Muscle layer of duodenum (tissue), 2 donors: Measurements from ENCODE around the gene F9.
"Not testable (repeated sequence)": the region's sequence is repeated elsewhere in the genome, so short reads cannot be mapped to it uniquely, and the experiment has no call there.

Source experiments
- H3K27ac ChIP-seq: one replicate; pipeline ENCODE4 v1.7.0; 2013; ENCODE audit warnings: mild to moderate bottlenecking, low read length
- H3K27me3 ChIP-seq: one replicate; pipeline ENCODE4 v1.7.0; 2013; ENCODE audit warnings: low read depth, mild to moderate bottlenecking, control low read depth, low read length
- H3K36me3 ChIP-seq, 2 donors: one replicate each; pipeline ENCODE4 v1.7.0; 2013; ENCODE audit warnings: low read length in 2 of 2, control low read depth in 1 of 2, mild to moderate bottlenecking in 1 of 2; ENCODE audit not compliant: insufficient read depth in 2 of 2, control insufficient read depth in 1 of 2
- H3K4me1 ChIP-seq, 2 donors: one replicate each; pipeline ENCODE4 v1.7.0; 2013; ENCODE audit warnings: low read length in 2 of 2, mild to moderate bottlenecking in 2 of 2, control low read depth in 1 of 2, moderate library complexity in 1 of 2; ENCODE audit not compliant: insufficient read depth in 2 of 2, control insufficient read depth in 1 of 2
- H3K4me3 ChIP-seq, 2 donors: one replicate each; pipeline ENCODE4 v1.7.0; 2013; ENCODE audit warnings: low read length in 2 of 2, low read depth in 1 of 2, mild to moderate bottlenecking in 1 of 2
- H3K9me3 ChIP-seq, 2 donors: one replicate each; pipeline ENCODE4 v1.7.0; 2013; ENCODE audit warnings: low read length in 2 of 2, control low read depth in 1 of 2, mild to moderate bottlenecking in 1 of 2; ENCODE audit not compliant: control insufficient read depth in 1 of 2
- donor health status: healthy.

Gene F9

DNA sequence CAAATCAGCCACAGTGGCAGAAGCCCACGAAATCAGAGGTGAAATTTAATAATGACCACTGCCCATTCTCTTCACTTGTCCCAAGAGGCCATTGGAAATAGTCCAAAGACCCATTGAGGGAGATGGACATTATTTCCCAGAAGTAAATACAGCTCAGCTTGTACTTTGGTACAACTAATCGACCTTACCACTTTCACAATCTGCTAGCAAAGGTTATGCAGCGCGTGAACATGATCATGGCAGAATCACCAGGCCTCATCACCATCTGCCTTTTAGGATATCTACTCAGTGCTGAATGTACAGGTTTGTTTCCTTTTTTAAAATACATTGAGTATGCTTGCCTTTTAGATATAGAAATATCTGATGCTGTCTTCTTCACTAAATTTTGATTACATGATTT lies at the start of gene F9:
F9 (plus strand) TSS at position 190 of the 400 bp plus-strand sequence; CDS start at position 216, 26 bp downstream.
- H3K9me3 ChIP-seq, result no peaks in the 10 kb centered on the region
- no peak within 1 kb of the TSS for H3K4me3 ChIP-seq
- no peaks in the 10 kb centered on the region for H3K36me3 ChIP-seq
- no peaks in the 10 kb centered on the region for H3K27me3 ChIP-seq
- H3K27ac ChIP-seq, result no peak within 1 kb of the TSS
- H3K4me1 ChIP-seq, result no peaks in the 10 kb centered on the region

DNA sequence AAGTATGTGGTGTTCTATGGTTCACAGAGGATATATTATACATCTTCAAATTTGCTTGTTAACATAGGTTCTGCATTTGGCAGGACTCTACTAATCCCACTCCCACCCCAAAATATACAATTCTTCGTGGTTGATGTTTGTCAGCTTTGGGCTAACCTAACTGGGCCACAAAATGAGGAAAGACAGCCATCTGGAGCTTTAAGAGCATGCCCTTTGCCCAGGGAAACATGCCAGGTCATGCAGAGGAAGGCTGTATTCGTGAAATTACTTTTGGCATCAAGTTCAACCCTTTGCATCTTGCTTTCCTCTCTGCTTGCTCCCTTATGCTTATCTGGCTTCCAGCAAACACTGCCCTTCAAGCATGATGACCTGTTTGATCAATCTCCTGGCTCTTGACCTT lies 46.8 kb upstream of the F9 start:
- H3K27me3 ChIP-seq, result no peaks in the 10 kb centered on the region
- H3K4me3 ChIP-seq, result no peak overlapping the region

DNA sequence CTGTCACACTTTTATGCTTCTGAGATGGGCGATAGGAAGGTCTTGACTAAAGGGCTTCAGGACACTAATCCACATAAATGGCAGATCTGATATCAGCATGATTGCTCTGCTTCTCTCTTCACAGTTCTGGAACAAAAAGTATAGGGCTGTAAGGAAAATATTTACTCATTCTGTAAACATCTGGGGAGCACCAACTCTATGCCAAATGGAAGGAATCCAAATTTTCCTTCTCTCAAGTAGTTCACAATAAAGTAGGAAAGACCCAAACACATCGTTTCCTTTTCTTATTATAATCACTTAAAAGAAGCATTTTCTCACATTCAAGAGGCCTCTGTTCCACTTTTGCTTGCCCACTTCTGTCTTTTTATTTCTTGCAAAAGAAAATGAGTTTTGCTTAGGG lies 45.9 kb upstream of the F9 start:
- H3K36me3 ChIP-seq, result no peaks in the 10 kb centered on the region
- no peaks in the 10 kb centered on the region for H3K4me1 ChIP-seq
- no peak overlapping the region for H3K4me3 ChIP-seq
- no peaks in the 10 kb centered on the region for H3K9me3 ChIP-seq
- no peaks in the 10 kb centered on the region for H3K27me3 ChIP-seq
- no peak overlapping the region for H3K27ac ChIP-seq

More for the DNA sequence above, 46.8 kb upstream of the F9 start:
- Histone ChIP-seq H3K36me3 (no peaks in the 10 kb centered on the region), H3K4me1 (no peaks in the 10 kb centered on the region), H3K9me3 (no peaks in the 10 kb centered on the region), H3K27ac (no peak overlapping the region)

DNA sequence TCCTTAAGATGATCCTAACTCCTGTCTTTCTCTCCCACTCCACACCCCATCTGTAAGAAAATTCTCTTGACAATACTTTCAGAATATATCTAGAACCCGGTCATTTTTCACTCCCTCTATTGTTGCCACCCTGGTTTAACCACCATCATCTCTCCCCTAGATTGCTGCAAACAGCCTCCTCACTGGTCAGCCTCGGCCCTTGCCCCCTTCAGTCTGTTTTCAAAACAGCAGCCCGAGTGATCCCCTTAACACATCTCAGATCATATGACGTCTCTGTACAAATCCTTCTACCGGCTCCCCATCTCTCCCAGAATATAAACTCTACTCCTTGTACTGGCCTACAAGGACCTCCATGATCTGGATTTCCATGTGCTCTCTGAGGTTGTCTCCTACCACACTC lies 35.2 kb upstream of the F9 start:
- Histone ChIP-seq H3K27ac (no peak overlapping the region), H3K4me3 (no peak overlapping the region), H3K9me3 (no peaks in the 10 kb centered on the region), H3K36me3 (no peaks in the 10 kb centered on the region), H3K27me3 (no peaks in the 10 kb centered on the region), H3K4me1 (no peaks in the 10 kb centered on the region)

DNA sequence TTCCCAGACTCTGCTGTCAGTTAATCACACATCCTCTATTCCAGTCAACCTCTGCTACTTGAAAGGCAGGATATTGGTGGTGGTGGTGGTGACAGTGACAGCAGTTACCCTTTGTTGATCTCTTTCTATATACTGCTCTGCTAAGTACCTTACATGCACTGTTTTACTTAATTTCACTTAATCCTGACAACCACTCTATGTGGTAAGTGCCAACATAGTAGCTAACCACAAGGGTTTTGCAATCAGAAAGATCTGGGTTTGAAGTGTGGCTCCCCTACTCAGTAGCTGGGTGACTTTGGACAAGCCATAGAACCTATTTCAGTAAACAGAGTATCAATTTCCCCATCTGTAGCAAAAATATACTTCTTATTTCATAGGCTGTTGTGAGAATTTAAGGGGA lies 24.2 kb upstream of the F9 start:
- H3K4me1 ChIP-seq, result no peaks in the 10 kb centered on the region
- H3K27ac ChIP-seq, result no peak overlapping the region
- no peaks in the 10 kb centered on the region for H3K27me3 ChIP-seq
- no peaks in the 10 kb centered on the region for H3K9me3 ChIP-seq
- H3K36me3 ChIP-seq, result no peaks in the 10 kb centered on the region
- H3K4me3 ChIP-seq, result no peak overlapping the region

DNA sequence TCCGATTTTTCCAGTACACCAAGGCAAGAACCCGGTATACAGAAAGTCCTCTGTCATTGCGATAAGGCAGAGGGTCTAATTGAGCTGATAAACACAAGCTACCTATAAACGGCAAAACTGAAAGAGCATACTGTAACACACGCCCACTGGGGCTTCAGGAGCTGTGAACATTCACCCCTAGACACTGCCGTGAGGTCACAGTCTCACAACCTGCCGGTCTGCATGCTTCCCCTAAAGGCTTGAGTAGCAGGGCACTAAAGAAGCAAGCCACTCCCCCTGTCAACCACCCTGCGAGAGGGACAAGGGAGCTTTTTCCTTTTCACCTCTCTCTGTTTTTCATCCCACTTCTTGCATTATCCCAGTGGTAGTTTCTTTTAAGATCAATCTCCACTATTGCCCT lies 22.4 kb upstream of the F9 start:
- Histone ChIP-seq H3K36me3 (no peaks in the 10 kb centered on the region), H3K27me3 (no peaks in the 10 kb centered on the region), H3K4me3 (no peak overlapping the region), H3K27ac (no peak overlapping the region), H3K9me3 (no peaks in the 10 kb centered on the region), H3K4me1 (no peaks in the 10 kb centered on the region)

DNA sequence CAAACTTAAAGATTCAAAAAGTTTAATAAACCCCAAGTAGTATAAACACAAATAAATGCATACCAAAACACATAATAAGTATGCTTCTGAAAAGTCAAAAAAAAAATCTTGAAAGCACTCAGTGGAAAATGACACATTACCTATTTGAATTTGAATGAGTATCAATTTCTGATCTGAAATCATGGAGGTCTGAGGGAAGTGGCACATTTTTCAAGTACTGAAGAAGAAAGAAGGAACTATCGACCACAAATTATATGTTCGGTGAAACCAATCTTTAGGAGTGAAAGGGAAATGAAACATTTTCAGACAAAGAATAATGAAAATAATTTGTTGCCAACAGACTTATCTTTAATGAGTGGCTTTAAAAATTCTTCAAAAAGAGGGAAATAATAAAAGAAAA lies 12.1 kb upstream of the F9 start:
- Histone ChIP-seq H3K9me3 (no peaks in the 10 kb centered on the region), H3K36me3 (no peaks in the 10 kb centered on the region), H3K27ac (no peak overlapping the region), H3K4me3 (no peak overlapping the region), H3K27me3 (no peaks in the 10 kb centered on the region), H3K4me1 (no peaks in the 10 kb centered on the region)

DNA sequence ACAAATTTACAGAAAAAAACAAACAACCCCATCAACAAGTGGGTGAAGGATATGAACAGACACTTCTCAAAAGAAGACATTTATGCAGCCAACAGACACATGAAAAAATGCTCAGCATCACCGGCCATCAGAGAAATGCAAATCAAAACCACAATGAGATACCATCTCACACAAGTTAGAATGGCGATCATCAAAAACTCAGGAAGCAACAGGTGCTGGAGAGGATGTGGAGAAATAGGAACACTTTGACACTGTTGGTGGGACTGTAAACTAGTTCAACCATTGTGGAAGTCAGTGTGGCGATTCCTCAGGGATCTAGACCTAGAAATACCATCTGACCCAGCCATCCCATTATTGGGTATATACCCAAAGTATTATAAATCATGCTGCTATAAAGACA lies 1.7 kb upstream of the F9 start:
- not testable (repeated sequence) for H3K27ac ChIP-seq, H3K36me3 ChIP-seq, H3K4me3 ChIP-seq, H3K4me1 ChIP-seq, H3K9me3 ChIP-seq, H3K27me3 ChIP-seq

- Histone ChIP-seq H3K4me1 (no peaks in the 10 kb centered on the region), H3K36me3 (no peaks in the 10 kb centered on the region), H3K27ac (no peak overlapping the region), H3K9me3 (no peaks in the 10 kb centered on the region), H3K27me3 (no peaks in the 10 kb centered on the region), H3K4me3 (no peak overlapping the region)
Observed at GRCh38 chrX:139532834-139533233, 2.3 kb downstream of the F9 start.

- Histone ChIP-seq H3K36me3 (no peaks in the 10 kb centered on the region), H3K27me3 (no peaks in the 10 kb centered on the region), H3K9me3 (no peaks in the 10 kb centered on the region), H3K4me3 (no peak overlapping the region), H3K4me1 (no peaks in the 10 kb centered on the region), H3K27ac (no peak overlapping the region)
Observed at GRCh38 chrX:139533444-139533843, 2.9 kb downstream of the F9 start.

GRCh38 chrX:139538907-139539790 lies 8.6 kb downstream of the F9 start:
- no peak overlapping the region for H3K4me3 ChIP-seq
- H3K36me3 ChIP-seq, result no peaks in the 10 kb centered on the region
- no peaks in the 10 kb centered on the region for H3K27me3 ChIP-seq
- H3K27ac ChIP-seq, result no peak overlapping the region
- no peaks in the 10 kb centered on the region for H3K4me1 ChIP-seq
- no peaks in the 10 kb centered on the region for H3K9me3 ChIP-seq

DNA sequence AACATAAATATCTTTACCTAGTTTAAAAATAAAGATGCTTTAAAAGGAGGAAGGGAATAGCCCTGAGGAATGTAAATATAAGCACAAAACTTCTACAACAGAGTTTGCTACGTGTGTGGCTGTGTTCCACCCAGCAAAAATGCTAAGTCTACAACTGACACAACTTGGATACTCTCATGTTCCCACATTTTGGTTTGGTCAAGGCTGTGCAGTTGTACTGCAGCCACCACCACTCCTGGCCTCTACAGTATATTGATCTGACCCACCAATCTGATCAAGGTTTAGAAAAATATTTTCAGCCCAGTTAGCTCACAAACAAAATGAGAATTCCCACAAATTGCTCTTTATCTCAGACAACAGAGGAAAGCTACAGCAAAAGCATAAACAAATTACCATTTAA lies 12.1 kb downstream of the F9 start:
- Histone ChIP-seq H3K27ac (no peak overlapping the region), H3K9me3 (no peaks in the 10 kb centered on the region), H3K36me3 (no peaks in the 10 kb centered on the region), H3K4me3 (no peak overlapping the region), H3K27me3 (no peaks in the 10 kb centered on the region), H3K4me1 (no peaks in the 10 kb centered on the region)
